SH-SY5Y (cell line): ENCODE results near the gene SLC9A7.

Experiments used
- GATA2 ChIP-seq: IDR thresholded peaks from 2 replicates; pipeline ENCODE4 v1.6.1; 2011; ENCODE audit warnings: mild to moderate bottlenecking, low read depth, low read length
- GATA3 ChIP-seq: IDR thresholded peaks from 2 replicates; pipeline ENCODE4 v1.6.1; 2011; ENCODE audit warnings: low read depth, mild to moderate bottlenecking, low read length, moderate library complexity

The SLC9A7 gene

GRCh38 chrX:46551494-46552128 is 207.3 kb downstream of the SLC9A7 start:
- TF ChIP-seq GATA3, result no peak
- TF ChIP-seq GATA2, result no peak

DNA sequence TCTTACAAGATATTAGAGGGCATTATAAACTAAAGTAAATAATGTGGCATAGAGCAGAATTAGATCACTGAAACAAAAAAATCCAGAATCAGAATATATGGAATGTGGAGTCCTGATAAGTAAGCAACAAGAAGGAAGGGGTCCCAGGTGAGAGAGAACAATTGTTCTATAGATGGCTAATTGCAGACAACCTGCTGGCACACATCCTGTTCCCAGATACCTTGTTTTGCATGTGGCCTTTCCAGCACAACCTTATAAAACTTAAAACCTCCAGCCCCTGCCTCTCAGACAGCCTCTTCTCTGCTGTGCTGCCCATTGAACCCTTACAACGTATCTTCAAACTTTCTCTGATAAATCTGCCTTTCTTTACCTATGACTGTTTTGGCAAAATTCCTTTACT is 209.0 kb downstream of the SLC9A7 start:
- no peak for TF ChIP-seq GATA3
- no peak for TF ChIP-seq GATA2
